ENCODE results near the gene SHISAL1.

DNA sequence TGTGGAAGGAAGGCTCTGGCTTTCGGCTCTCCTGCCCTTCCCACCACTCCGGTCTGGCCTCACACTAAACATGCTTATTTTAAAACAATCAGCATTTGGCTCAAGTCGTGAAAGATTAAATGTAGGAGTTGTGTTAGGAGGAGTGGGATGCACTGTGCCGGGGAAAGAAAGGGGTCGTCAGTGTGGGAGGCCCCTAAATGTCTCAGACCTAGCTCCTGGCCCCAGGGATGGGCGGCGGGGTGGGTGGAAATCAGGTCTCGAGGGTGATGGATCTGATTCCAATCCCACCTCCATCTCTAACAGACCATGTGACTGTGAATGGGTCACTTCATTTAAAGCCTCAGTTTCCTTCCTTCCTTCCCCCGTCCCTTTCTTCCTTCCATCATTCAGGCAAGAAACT, 6.9 kb upstream of the SHISAL1 start:
- TF ChIP-seq, protein P1, sequence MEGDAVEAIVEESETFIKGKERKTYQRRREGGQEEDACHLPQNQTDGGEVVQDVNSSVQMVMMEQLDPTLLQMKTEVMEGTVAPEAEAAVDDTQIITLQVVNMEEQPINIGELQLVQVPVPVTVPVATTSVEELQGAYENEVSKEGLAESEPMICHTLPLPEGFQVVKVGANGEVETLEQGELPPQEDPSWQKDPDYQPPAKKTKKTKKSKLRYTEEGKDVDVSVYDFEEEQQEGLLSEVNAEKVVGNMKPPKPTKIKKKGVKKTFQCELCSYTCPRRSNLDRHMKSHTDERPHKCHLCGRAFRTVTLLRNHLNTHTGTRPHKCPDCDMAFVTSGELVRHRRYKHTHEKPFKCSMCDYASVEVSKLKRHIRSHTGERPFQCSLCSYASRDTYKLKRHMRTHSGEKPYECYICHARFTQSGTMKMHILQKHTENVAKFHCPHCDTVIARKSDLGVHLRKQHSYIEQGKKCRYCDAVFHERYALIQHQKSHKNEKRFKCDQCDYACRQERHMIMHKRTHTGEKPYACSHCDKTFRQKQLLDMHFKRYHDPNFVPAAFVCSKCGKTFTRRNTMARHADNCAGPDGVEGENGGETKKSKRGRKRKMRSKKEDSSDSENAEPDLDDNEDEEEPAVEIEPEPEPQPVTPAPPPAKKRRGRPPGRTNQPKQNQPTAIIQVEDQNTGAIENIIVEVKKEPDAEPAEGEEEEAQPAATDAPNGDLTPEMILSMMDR (IDR thresholded peaks at IDR 0.05): no peak
- TF ChIP-seq POLR2A (IDR thresholded peaks at IDR 0.05): no peak
